K562 (cell line): Measurements from ENCODE around the gene AFF2. TPM values are rescaled to one million over a fixed set of nuclear protein-coding genes. Genes with fewer than 3 reads are reported as not detected.

Experiments used
- ATAC-seq: fragments of 200-7000 bp; cut with Tn5 transposase; 3 replicates; pipeline ENCODE4 v1.9.1; 2020; ENCODE audit warnings: moderate library complexity
- BruUV-seq: library from RNA; stranded (reverse); fragments of 400-500 nt; replicated peaks from 2 replicates; lab custom pipeline; 2021; lab: Mats Ljungman, UMichigan
- CTCF ChIA-PET: fragments of 300-600 bp; formaldehyde crosslinking; extraction: SDS; loops from one replicate; lab custom pipeline; 2021; ENCODE audit warnings: low intra/inter-chr PET ratio; lab: Yijun Ruan, JAX
- POLR2A ChIA-PET: fragments of 300-600, 350-650 bp; sonication (Branson Sonifier 250); formaldehyde crosslinking; extraction: SDS; loops from one replicate; lab custom pipeline; 2021; ENCODE audit warnings: antibody characterized with exemption, inconsistent platforms; lab: Yijun Ruan, JAX
- DNase-seq, 4 experiments: peaks; one replicate each; pipeline versions ENCODE4 v3.0.0 to v3.0.0-alpha.2; 2011 to 2018; ENCODE audit warnings: low spot score in 3 of 4, mixed read lengths in 3 of 4; ENCODE audit errors: extremely low read depth in 1 of 4
- FAIRE-seq: peaks from 2 replicates; lab custom pipeline; 2011; peaks lifted over from hg19 to GRCh38; lab: Jason Lieb, UNC
- H2AFZ ChIP-seq: 2 replicates; pipeline ENCODE4 v1.6.0; 2011; ENCODE audit warnings: low read depth, low read length, control low read depth, inconsistent platforms
- H3K27ac ChIP-seq: fragments of 200-600 bp; 3 replicates; pipeline ENCODE4 v1.8.0; 2011; ENCODE audit warnings: low read depth, mild to moderate bottlenecking, control low read depth, inconsistent platforms, low read length, moderate library complexity, mixed read lengths; ENCODE audit errors: extremely low read depth
- H3K27me3 ChIP-seq, 2 experiments: fragments of 300-600 bp in 1 of 2; 2 replicates in 1 of 2; 3 replicates in 1 of 2; pipeline versions ENCODE4 v1.6.0 to v1.8.0; 2011; ENCODE audit warnings: inconsistent platforms in 2 of 2, low read length in 2 of 2, mild to moderate bottlenecking in 1 of 2, mixed read lengths in 1 of 2, moderate library complexity in 1 of 2; ENCODE audit not compliant: control insufficient read depth in 2 of 2, insufficient read depth in 2 of 2
- H3K36me3 ChIP-seq: fragments of 300-600 bp; 3 replicates; pipeline ENCODE4 v1.8.0; 2011; ENCODE audit warnings: mild to moderate bottlenecking, low read length, inconsistent platforms; ENCODE audit not compliant: control insufficient read depth, insufficient read depth
- H3K4me1 ChIP-seq, 2 experiments: fragments of 200-600 bp in 1 of 2; replicated peaks in 1 of 2; 2 replicates in 1 of 2; 3 replicates in 1 of 2; pipeline versions ENCODE4 v1.5.1 to v1.8.0; 2011; ENCODE audit warnings: inconsistent platforms in 2 of 2, low read length in 2 of 2, mild to moderate bottlenecking in 1 of 2, mixed read lengths in 1 of 2, moderate library complexity in 1 of 2; ENCODE audit not compliant: control insufficient read depth in 2 of 2, insufficient read depth in 2 of 2
- H3K4me2 ChIP-seq: 2 replicates; pipeline ENCODE4 v1.6.1; 2011; ENCODE audit warnings: low read length, control low read depth, inconsistent platforms, mixed read lengths; ENCODE audit not compliant: insufficient read depth
- H3K4me3 ChIP-seq: fragments of 200-600 bp; sonication (generic), shearing (Covaris generic); 2 replicates; pipeline ENCODE4 v1.5.1; 2016; ENCODE audit warnings: control low read depth, inconsistent platforms
- H3K79me2 ChIP-seq: fragments of 200-600 bp; 3 replicates; pipeline ENCODE4 v1.8.0; 2011; ENCODE audit warnings: low read length, inconsistent platforms; ENCODE audit not compliant: control insufficient read depth, insufficient read depth
- H3K9ac ChIP-seq, 2 experiments: 2 replicates each; pipeline versions ENCODE4 v1.6.0 to v1.6.1; 2011; ENCODE audit warnings: low read depth in 2 of 2, low read length in 2 of 2, control low read depth in 1 of 2, inconsistent platforms in 1 of 2, mild to moderate bottlenecking in 1 of 2, mixed read lengths in 1 of 2; ENCODE audit not compliant: insufficient read depth in 1 of 2
- H3K9me1 ChIP-seq: one replicate; pipeline ENCODE4 v1.6.0; 2011; ENCODE audit warnings: inconsistent platforms, mild to moderate bottlenecking, low read length, moderate library complexity; ENCODE audit not compliant: control insufficient read depth, insufficient read depth
- H3K9me3 ChIP-seq: replicated peaks from 2 replicates; pipeline ENCODE4 v1.5.1; 2011; ENCODE audit warnings: low read depth, low read length, inconsistent platforms; ENCODE audit not compliant: control insufficient read depth, insufficient read depth
- H4K20me1 ChIP-seq: replicated peaks from 2 replicates; pipeline ENCODE4 v1.6.1; 2011; ENCODE audit warnings: low read length, inconsistent platforms, mixed read lengths; ENCODE audit not compliant: control insufficient read depth, insufficient read depth
- EP400 ChIP-seq: fragments of 450-650 bp; IDR thresholded peaks from 2 replicates; pipeline ENCODE4 v1.6.1; 2017; ENCODE audit warnings: antibody characterized with exemption, mild to moderate bottlenecking, moderate library complexity
- FOSL1 ChIP-seq: fragments of 200-800 bp; sonication (Bioruptor generic); conservative IDR thresholded peaks from 2 replicates; pipeline ENCODE4 v1.6.1; 2016; ENCODE audit warnings: missing genetic modification characterization, missing compliant biosample characterization
- ILK ChIP-seq: fragments of 450-650 bp; IDR thresholded peaks from 2 replicates; pipeline ENCODE4 v1.6.1; 2016; ENCODE audit warnings: missing genetic modification characterization, low read depth, mild to moderate bottlenecking, missing compliant biosample characterization, moderate library complexity, borderline replicate concordance
- WGBS: fragments of 100-300 bp; shearing (Covaris generic); methylation state at CpG from one replicate; pipeline ENCODE4 v1.1.6; 2016; ENCODE audit warnings: low coverage, mixed read lengths; ENCODE audit not compliant: insufficient coverage; ENCODE audit errors: missing lambda C conversion rate; 5-methylcytosine and 5-hydroxymethylcytosine counted together
- in situ Hi-C: fragments of 300-500 bp; cut with MboI; formaldehyde crosslinking; loops from 4 replicates; pipeline ENCODE4 v1.15.0; 2018; ENCODE audit warnings: inconsistent platforms, mixed read lengths
- intact Hi-C: fragments of 100-400 bp; cut with micrococcal nuclease; formaldehyde crosslinking; loops from 2 replicates; pipeline ENCODE4 v1.14.2; 2022
- polyA plus RNA-seq, 8 experiments: library from polyadenylated mRNA; depleted of rRNA in 4 of 8; stranded (reverse) in 5 of 8; unstranded in 3 of 8; fragments of >200 nt; fragmentation: Nextera tagmentation in 2 of 8; fragmentation: Illumina TruSeq in 1 of 8; extraction: Ambion mirVana in 2 of 8; extraction: Trizol in 1 of 8; gene quantifications; 2 replicates each; pipeline versions ENCODE4 v1.2.1 to v1.2.3, GENCODE V29; 2011 to 2014; ENCODE audit warnings: inconsistent platforms in 1 of 8, missing spikeins in 1 of 8
- total RNA-seq, 7 experiments: library from RNA; depleted of rRNA in 6 of 7; stranded (reverse); fragments of >200 nt in 6 of 7; fragmentation: Illumina TruSeq in 2 of 7; extraction: Trizol in 2 of 7; gene quantifications; 2 replicates each; pipeline versions ENCODE4 v1.2.1 to v1.2.3, GENCODE V29; 2011 to 2021; ENCODE audit warnings: low replicate concordance in 1 of 7
- TF ChIP-seq, protein P1 (sequence below): sonication (generic); formaldehyde crosslinking; IDR thresholded peaks from 2 replicates; pipeline ENCODE4 v1.8.0; 2022; ENCODE audit warnings: mild to moderate bottlenecking, missing genetic modification reagents, borderline replicate concordance

AFF2 gene
- total and polyA plus RNA-seq, 9 of the 15 experiments (the other 6 are each of a cell fraction or from before 2014, with no cell fraction given): 0.01 to 0.20 (median 0.07) TPM

DNA sequence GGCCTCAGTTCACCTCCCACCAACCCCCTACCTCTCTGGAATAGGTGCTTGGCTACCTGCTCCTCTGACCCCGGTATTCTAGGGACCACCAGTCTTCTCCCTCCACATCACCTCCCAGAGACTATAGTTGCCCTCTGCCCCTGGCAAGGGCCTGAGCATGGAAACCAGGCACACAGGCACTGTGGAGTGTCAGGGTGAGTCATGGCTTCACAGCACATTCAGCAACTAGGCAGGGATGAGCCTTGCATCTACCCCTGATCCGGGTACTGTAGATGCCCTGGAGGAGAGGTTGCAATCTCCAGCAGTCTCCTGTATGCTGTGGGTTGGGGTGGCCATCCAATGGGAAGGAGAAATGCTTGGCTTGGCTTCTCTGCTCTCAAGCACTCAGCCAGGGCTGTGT is 532.0 kb downstream of the AFF2 start:
- H3K9ac ChIP-seq: no peak overlapping the region
- no peak overlapping the region for H2AFZ ChIP-seq
- no peaks in the 10 kb centered on the region for H3K9me3 ChIP-seq
- no peaks in the 10 kb centered on the region for H3K27me3 ChIP-seq
- ATAC-seq: no peak
- TF ChIP-seq, protein P1, sequence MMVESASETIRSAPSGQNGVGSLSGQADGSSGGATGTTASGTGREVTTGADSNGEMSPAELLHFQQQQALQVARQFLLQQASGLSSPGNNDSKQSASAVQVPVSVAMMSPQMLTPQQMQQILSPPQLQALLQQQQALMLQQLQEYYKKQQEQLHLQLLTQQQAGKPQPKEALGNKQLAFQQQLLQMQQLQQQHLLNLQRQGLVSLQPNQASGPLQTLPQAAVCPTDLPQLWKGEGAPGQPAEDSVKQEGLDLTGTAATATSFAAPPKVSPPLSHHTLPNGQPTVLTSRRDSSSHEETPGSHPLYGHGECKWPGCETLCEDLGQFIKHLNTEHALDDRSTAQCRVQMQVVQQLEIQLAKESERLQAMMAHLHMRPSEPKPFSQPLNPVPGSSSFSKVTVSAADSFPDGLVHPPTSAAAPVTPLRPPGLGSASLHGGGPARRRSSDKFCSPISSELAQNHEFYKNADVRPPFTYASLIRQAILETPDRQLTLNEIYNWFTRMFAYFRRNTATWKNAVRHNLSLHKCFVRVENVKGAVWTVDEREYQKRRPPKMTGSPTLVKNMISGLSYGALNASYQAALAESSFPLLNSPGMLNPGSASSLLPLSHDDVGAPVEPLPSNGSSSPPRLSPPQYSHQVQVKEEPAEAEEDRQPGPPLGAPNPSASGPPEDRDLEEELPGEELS (CRISPR knock-in tag): no peak
- no peak for TF ChIP-seq ILK (tag)
- no peak for TF ChIP-seq FOSL1
- no peak for TF ChIP-seq EP400
- intact Hi-C loops: no loop called here
- no peaks in the 10 kb centered on the region for H4K20me1 ChIP-seq
- H3K36me3 ChIP-seq: no peaks in the 10 kb centered on the region
- ChIA-PET POLR2A (no interaction called here), CTCF (no interaction called here)
- H3K27ac ChIP-seq: no peak overlapping the region
- FAIRE-seq: no peak
- no peaks in the 10 kb centered on the region for H3K79me2 ChIP-seq
- H3K4me1 ChIP-seq: no peaks in the 10 kb centered on the region
- 0% methylated on average over 2 of the region's 2 CpGs for WGBS
- BruUV-seq: no TSS peak
- H3K9me1 ChIP-seq: no peaks in the 10 kb centered on the region
- in situ Hi-C loops: no loop called here
- no peak for DNase-seq
- no peak overlapping the region for H3K4me2 ChIP-seq
- H3K4me3 ChIP-seq: no peak overlapping the region
